Gastroesophageal sphincter (tissue), 4 donors: ENCODE data around the gene ANAPC5. TPM values are rescaled to one million over a fixed set of nuclear protein-coding genes. Genes with fewer than 3 reads are reported as not detected.

Source experiments
- ATAC-seq: fragments of 150-250 bp; one replicate; pipeline ENCODE4 v1.9.1; 2016; ENCODE audit warnings: mild to moderate bottlenecking, moderate library complexity
- H3K27ac ChIP-seq, 4 donors: fragments of 200-600 bp; sonication (generic) in 3 of 4; 1 replicate in 3 of 4; 2 replicates in 1 of 4; pipeline ENCODE4 v1.5.1; 2016 to 2019
- H3K27me3 ChIP-seq: fragments of 200-600 bp; sonication (generic); one replicate; pipeline ENCODE4 v1.5.1; 2019
- H3K36me3 ChIP-seq, 2 donors: fragments of 200-600 bp; sonication (generic); one replicate each; pipeline ENCODE4 v1.5.1; 2019; ENCODE audit warnings: control low read depth in 1 of 2
- H3K4me1 ChIP-seq, 3 donors: fragments of 200-600 bp; sonication (generic); 1 replicate in 2 of 3; 2 replicates in 1 of 3; pipeline ENCODE4 v1.5.1; 2016 to 2019; ENCODE audit warnings: control low read depth in 2 of 3
- H3K4me3 ChIP-seq, 2 donors: fragments of 200-600 bp; sonication (generic); one replicate each; pipeline ENCODE4 v1.5.1; 2019; ENCODE audit warnings: mild to moderate bottlenecking in 1 of 2, moderate library complexity in 1 of 2
- H3K9me3 ChIP-seq, 3 donors: fragments of 200-600 bp; sonication (generic); one replicate each; pipeline ENCODE4 v1.5.1; 2017 to 2019; ENCODE audit warnings: control low read depth in 2 of 3
- EP300 ChIP-seq: sonication (generic); formaldehyde crosslinking; IDR thresholded peaks from one replicate; pipeline ENCODE4 v1.6.1; 2017; ENCODE audit warnings: antibody characterized with exemption, mild to moderate bottlenecking
- POLR2A ChIP-seq, 2 donors: fragments of 450-650 bp; IDR thresholded peaks; one replicate each; pipeline ENCODE4 v1.6.1; 2017; ENCODE audit warnings: antibody characterized with exemption in 2 of 2, mild to moderate bottlenecking in 2 of 2, moderate library complexity in 1 of 2
- POLR2AphosphoS5 ChIP-seq: sonication (generic); formaldehyde crosslinking; IDR thresholded peaks from one replicate; pipeline ENCODE4 v1.6.1; 2017; ENCODE audit warnings: antibody characterized with exemption
- WGBS, 2 donors: methylation state at CpG; one replicate each; pipeline ENCODE4 v1.1.5; 2018; ENCODE audit warnings: low coverage in 1 of 2; 5-methylcytosine and 5-hydroxymethylcytosine counted together
- total RNA-seq, 4 donors: library from RNA; depleted of rRNA; stranded (reverse); fragments of >200 nt; gene quantifications; one replicate each; pipeline ENCODE4 v1.1.0, GENCODE V29; 2016
- TF ChIP-seq, protein P1 (sequence below), 4 experiments: fragments of 200-600 bp in 2 of 4; fragments of 450-650 bp in 2 of 4; sonication (generic) in 1 of 4; IDR thresholded peaks; one replicate each; pipeline ENCODE4 v1.5.1; 2017 to 2019; ENCODE audit warnings: antibody characterized with exemption in 4 of 4, mild to moderate bottlenecking in 2 of 4, moderate library complexity in 2 of 4

Gene ANAPC5
- total RNA-seq, 4 donors from 2014 or later = 69.2 to 93.5 (median 75.7) TPM

DNA sequence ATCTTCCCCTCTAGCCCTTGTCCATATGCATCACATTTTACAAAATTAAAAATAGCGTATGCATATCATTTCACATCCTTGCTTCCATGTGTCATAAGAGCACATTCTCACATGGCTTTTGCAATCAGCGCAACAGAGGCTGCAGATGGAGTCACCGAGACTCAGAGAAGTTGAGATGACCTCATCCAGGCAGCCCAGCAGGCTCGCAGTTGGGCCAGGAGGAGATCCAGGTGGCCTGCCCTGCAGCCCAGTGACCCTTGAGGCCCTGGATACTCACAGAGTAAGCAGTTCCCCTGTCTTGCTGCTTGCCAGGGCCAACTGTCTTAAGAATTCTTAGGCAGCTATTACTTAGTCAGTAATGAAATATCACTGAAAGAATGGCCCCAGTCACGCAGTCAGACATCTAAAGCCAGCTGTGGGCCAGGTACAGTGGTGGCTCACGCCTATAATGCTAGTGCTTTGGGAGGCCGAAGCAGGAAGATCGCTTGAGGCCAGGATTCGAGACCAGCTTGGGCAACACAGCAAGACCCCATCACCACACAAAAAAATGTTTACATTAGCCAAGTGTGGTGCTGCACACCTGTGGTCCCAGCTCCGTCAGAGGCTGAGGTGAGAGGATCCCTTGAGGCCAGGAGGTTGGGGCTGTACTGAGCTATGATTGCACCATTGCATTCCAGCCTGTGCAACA is 64.8 kb downstream of the ANAPC5 start:
- WGBS, 2 donors = 83 to 92% methylated on average over 1 to 2 of the region's 10 CpGs
- no peaks in the 10 kb centered on the region for H3K27me3 ChIP-seq
- H3K4me1 ChIP-seq = peaks cover 0 to 70% (median 9%) of the 10 kb centered on the region in 3 donors
- TF ChIP-seq POLR2A (IDR thresholded peaks at IDR 0.05) = no peak
- TF ChIP-seq, protein P1, sequence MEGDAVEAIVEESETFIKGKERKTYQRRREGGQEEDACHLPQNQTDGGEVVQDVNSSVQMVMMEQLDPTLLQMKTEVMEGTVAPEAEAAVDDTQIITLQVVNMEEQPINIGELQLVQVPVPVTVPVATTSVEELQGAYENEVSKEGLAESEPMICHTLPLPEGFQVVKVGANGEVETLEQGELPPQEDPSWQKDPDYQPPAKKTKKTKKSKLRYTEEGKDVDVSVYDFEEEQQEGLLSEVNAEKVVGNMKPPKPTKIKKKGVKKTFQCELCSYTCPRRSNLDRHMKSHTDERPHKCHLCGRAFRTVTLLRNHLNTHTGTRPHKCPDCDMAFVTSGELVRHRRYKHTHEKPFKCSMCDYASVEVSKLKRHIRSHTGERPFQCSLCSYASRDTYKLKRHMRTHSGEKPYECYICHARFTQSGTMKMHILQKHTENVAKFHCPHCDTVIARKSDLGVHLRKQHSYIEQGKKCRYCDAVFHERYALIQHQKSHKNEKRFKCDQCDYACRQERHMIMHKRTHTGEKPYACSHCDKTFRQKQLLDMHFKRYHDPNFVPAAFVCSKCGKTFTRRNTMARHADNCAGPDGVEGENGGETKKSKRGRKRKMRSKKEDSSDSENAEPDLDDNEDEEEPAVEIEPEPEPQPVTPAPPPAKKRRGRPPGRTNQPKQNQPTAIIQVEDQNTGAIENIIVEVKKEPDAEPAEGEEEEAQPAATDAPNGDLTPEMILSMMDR (IDR thresholded peaks at IDR 0.05) = no peak
- TF ChIP-seq EP300 = no peak
- TF ChIP-seq POLR2AphosphoS5 = no peak
- H3K4me3 ChIP-seq = no peak overlapping the region
- H3K9me3 ChIP-seq = no peaks in the 10 kb centered on the region
- H3K27ac ChIP-seq = peak overlapping the region in 1 of 4 donors; percentile 46
- H3K36me3 ChIP-seq = peaks cover 0 to 21% of the 10 kb centered on the region in 2 donors
- ATAC-seq = no peak

DNA sequence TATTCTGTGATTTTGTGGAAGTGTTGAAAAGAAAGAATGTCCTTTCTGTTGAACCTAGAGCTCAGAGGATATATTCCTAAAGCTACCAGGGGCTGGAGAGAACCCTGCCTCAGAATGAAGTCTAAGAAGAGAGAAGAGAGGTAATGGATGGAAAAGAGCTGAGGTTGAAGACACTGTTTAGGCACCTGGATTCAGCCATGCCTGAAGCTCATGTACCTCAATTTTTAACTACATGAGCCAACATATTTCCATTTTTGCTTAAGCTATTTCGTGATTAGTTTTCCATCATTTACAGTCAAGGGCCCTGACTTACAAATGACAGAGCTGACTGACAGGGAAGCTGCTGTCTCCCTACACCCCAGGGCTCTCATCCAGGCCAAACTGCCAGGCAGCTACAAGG is 66.4 kb downstream of the ANAPC5 start:
- 75 to 100% methylated on average over 1 of the region's 1 CpG for WGBS, 2 donors
- H3K4me1 ChIP-seq = peaks cover 0 to 76% (median 13%) of the 10 kb centered on the region in 3 donors
- ATAC-seq = no peak
- TF ChIP-seq POLR2A (IDR thresholded peaks at IDR 0.05) = no peak
- no peak for TF ChIP-seq EP300
- TF ChIP-seq, protein P1 (IDR thresholded peaks at IDR 0.05) = no peak
- no peak for TF ChIP-seq POLR2AphosphoS5
- H3K27ac ChIP-seq = no peak overlapping the region
- H3K4me3 ChIP-seq = no peak overlapping the region
- H3K27me3 ChIP-seq = no peaks in the 10 kb centered on the region
- no peaks in the 10 kb centered on the region for H3K9me3 ChIP-seq
- H3K36me3 ChIP-seq = peaks cover 0 to 5% of the 10 kb centered on the region in 2 donors

DNA sequence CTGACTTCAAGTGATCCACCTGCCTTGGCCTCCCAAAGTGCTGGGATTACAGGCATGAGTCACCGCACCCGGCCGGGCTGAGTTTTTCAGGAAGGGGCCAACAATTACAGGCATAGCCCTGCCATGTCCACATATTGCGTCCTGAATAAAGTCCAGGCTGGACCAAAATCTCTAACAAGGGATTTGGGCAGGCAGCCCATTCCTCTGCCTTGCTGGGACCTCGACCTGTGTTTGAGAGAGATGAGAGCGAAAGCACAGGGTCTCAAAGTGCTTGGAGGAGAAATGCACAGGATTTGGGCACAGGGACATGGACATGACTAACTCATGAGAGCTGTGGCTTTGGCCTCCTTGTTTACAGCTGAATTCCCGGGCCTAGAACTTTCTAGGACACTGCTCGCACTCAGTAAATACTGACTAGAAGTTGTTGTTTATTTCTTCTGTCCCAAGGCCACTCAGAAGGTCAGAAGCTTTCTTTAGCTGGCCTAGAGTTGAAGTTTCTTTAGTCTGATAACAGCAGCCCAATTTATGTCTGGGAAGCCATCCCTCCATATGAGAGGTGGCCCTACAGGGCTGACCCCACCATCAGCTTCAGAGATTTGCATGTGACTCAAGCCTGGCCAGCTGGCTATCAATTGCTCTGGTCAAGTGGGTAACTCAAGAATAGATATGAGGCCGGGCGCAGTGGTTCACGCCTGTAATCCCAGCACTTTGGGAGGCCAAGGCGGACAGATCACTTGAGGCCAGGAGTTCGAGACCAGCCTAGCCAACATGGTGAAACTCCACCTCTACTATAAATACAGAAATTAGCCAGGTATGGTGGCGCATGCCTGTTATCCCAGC is 67.4 kb downstream of the ANAPC5 start:
- H3K36me3 ChIP-seq = no peaks in the 10 kb centered on the region
- peak; percentile 33 for ATAC-seq
- H3K4me1 ChIP-seq = peaks cover 0 to 74% (median 13%) of the 10 kb centered on the region in 3 donors
- H3K9me3 ChIP-seq = no peaks in the 10 kb centered on the region
- WGBS, 2 donors = 60 to 80% methylated on average over 1 to 3 of the region's 14 CpGs
- no peaks in the 10 kb centered on the region for H3K27me3 ChIP-seq
- no peak overlapping the region for H3K4me3 ChIP-seq
- TF ChIP-seq POLR2AphosphoS5 = no peak
- TF ChIP-seq, protein P1 (IDR thresholded peaks at IDR 0.05) = no peak
- peak overlapping the region in 3 of 4 donors; percentile 14 to 51 (median 43) for H3K27ac ChIP-seq

DNA sequence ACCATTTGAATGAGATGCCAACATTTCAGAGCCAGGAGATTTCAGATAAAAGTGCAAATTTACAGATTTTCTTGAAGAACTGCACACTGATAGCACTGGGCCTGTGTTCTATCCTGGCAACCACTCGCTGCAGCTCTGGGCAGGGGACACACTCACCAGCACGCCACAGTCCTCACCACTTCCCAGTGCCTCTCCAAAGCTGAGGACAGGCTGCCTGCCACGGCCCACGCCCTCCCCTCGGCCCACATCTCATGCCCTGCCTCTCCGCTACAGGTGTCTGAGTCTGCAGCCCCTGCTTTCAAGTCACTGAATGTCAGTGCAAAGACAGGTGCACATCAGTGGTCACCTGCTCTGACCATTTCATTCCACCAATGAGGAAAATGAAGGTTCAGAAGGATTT is 68.4 kb downstream of the ANAPC5 start:
- Histone ChIP-seq H3K36me3 (no peaks in the 10 kb centered on the region), H3K4me3 (no peak overlapping the region), H3K27me3 (no peaks in the 10 kb centered on the region), H3K27ac (peak overlapping the region in 2 of 4 donors; percentile 43 to 51), H3K4me1 (peaks cover 0 to 74% (median 22%) of the 10 kb centered on the region in 3 donors), H3K9me3 (no peaks in the 10 kb centered on the region)
- TF ChIP-seq POLR2A (IDR thresholded peaks at IDR 0.05) (no peak), POLR2AphosphoS5 (no peak), EP300 (no peak)
- TF ChIP-seq, protein P1 (IDR thresholded peaks at IDR 0.05) = no peak
- WGBS, 2 donors = 86 to 96% methylated on average over 4 to 6 of the region's 6 CpGs
- no peak for ATAC-seq
